Measurements from ENCODE around the gene TMEM178A.

TMEM178A gene

DNA sequence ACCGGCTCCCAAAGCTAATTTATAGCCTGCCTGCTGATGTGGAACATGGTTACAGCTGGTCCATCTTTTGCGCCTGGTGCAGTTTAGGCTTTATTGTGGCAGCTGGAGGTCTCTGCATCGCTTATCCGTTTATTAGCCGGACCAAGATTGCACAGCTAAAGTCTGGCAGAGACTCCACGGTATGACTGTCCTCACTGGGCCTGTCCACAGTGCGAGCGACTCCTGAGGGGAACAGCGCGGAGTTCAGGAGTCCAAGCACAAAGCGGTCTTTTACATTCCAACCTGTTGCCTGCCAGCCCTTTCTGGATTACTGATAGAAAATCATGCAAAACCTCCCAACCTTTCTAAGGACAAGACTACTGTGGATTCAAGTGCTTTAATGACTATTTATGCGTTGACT is 51.4 kb downstream of the TMEM178A start:
- TF ChIP-seq, protein P1, sequence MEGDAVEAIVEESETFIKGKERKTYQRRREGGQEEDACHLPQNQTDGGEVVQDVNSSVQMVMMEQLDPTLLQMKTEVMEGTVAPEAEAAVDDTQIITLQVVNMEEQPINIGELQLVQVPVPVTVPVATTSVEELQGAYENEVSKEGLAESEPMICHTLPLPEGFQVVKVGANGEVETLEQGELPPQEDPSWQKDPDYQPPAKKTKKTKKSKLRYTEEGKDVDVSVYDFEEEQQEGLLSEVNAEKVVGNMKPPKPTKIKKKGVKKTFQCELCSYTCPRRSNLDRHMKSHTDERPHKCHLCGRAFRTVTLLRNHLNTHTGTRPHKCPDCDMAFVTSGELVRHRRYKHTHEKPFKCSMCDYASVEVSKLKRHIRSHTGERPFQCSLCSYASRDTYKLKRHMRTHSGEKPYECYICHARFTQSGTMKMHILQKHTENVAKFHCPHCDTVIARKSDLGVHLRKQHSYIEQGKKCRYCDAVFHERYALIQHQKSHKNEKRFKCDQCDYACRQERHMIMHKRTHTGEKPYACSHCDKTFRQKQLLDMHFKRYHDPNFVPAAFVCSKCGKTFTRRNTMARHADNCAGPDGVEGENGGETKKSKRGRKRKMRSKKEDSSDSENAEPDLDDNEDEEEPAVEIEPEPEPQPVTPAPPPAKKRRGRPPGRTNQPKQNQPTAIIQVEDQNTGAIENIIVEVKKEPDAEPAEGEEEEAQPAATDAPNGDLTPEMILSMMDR (IDR thresholded peaks at IDR 0.05; ENCODE audit: borderline replicate concordance, insufficient read depth, low read depth, low read length): no peak
- no peak overlapping the region for H3K4me3 ChIP-seq (ENCODE audit: low read depth, low read length)

DNA sequence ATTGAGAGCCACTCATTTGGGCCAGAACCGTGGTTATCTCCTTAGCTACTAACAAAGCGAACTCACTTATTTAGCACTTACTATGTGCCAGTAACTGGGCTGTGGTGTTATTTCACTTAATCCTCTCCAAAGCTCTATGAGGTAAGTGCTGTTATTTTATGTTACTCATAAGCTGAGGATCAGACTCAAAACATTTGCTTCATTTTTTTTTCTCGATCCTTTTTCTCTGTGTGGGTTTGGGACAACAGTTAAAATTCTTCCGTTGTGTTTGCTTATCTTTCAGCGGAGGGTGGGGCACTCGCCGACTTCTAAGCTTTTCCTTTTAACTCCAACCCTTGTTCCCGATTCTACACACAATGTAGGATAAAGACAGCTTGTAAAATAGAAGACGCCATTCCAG is 52.8 kb downstream of the TMEM178A start:
- H3K4me3 ChIP-seq (ENCODE audit: low read depth, low read length): no peak overlapping the region
- TF ChIP-seq, protein P1 (IDR thresholded peaks at IDR 0.05; ENCODE audit: borderline replicate concordance, insufficient read depth, low read depth, low read length): no peak

DNA sequence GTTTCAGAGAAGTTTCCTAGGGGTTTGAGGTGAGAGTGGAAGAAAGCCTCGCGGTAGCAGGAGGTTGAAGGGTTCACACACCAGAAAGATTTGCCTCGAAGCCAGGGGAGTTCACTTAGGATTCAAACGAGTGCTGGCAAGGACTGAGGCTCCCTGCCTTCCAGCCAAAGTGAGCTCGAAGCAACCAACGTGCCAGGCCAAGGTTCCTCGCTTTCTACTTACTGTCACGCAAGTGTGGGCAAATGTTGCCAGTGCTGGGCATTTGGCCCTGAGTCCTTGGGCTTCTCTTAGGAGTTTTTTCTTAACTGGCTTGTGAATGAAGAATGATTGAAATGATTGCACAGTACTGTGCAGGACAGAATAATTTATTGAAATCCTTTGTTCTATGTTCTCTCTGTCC is 53.6 kb downstream of the TMEM178A start:
- TF ChIP-seq, protein P1 (IDR thresholded peaks at IDR 0.05; ENCODE audit: borderline replicate concordance, insufficient read depth, low read depth, low read length): no peak
- no peak overlapping the region for H3K4me3 ChIP-seq (ENCODE audit: low read depth, low read length)

DNA sequence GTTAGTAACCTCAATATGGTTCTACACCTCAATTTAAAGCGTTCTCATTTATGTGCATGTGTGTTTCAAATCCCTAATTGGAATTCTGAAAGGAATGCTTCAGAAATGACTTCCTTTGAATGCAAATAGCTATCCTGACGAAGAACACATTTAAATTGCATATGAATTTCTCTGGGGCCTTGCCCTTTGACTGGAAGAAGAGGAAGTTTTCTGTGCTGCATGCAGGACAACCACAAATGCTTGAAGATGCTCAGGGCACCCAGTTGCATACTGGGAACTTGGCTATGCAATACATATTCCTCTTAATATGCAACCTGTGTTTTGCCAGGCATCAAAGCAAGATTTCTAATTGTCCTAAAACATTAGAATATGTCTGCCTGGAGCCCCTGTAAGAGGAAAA is 55.3 kb downstream of the TMEM178A start:
- no peak overlapping the region for H3K4me3 ChIP-seq (ENCODE audit: low read depth, low read length)
- TF ChIP-seq, protein P1 (IDR thresholded peaks at IDR 0.05; ENCODE audit: borderline replicate concordance, insufficient read depth, low read depth, low read length): no peak

DNA sequence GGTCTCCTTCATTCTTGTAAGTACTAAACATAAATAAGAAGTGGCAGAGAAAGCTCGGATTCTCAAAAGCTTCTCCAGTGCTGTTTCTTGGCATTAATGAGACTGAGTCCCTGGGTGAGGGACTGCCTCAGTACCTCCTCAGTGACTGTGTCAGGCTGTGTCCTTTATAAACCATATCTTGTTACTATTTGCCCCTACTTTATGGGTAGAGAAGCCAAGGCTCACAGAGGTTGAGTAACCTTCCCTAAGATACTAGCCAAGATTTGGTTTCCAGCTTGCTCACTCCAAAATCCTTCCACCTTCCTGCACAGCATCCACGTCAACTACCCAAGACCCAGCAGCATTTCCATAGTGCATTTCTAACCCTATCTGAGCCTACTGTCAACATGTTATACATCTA is 57.8 kb downstream of the TMEM178A start:
- no peak overlapping the region for H3K4me3 ChIP-seq (ENCODE audit: low read depth, low read length)
- TF ChIP-seq, protein P1 (IDR thresholded peaks at IDR 0.05; ENCODE audit: borderline replicate concordance, insufficient read depth, low read depth, low read length): no peak

DNA sequence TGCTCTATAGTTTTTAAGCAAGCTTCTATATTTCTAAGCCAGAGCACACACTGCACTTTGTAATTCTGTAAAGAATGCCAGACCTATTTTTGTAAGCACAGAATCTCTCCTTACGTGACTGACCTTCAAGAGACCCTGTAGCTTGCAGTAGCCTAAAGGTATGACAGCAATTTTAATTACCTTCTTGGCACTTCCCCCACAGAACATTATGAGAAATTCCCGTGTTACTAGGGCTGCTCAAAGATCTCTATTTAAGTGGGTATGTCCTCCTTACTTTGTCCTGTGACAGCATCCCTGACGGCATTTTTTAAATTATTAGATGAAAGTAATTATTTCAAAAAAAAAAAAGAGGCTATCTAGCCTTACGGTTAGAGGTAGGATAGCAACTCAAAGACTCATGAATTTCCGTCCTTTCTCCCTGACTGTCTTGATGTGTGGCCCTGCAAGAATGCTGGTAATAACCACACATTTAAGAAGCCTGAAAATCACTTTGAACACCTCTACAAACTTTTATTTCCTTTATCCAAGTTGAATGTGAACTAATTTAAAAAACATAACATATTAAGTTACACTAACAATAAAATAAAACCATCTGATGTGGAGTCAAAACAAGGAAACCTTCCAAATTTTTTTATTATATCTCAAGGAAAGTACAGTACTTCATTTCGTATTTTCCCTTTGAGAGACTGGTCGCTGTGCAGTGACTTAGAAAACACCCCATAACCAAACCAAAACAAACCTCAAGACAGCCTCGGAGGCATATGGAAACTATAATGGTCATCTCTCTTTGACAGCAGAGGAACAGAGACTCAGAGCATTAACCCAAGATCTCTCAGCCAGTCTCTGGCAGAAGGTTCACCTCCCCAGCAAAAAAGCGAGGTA is 58.5 kb downstream of the TMEM178A start:
- no peak overlapping the region for H3K4me3 ChIP-seq (ENCODE audit: low read depth, low read length)
- TF ChIP-seq, protein P1 (IDR thresholded peaks at IDR 0.05; ENCODE audit: borderline replicate concordance, insufficient read depth, low read depth, low read length): no peak

DNA sequence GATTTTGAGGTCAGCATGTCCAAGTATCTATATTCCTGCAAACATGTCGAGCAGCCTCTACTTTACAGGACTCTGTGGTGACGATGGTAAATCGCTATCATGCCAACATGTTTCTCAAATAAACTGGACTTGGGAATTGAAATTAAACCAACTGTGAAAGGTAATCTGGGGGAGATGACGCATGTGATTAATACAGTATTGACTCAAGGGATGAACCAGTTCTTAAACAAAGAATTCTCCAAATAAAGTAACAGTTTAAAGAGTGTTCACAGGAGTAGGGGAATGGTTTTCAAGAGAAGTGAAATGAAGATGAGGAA is 59.1 kb downstream of the TMEM178A start:
- TF ChIP-seq, protein P1 (IDR thresholded peaks at IDR 0.05; ENCODE audit: borderline replicate concordance, insufficient read depth, low read depth, low read length): no peak
- H3K4me3 ChIP-seq (ENCODE audit: low read depth, low read length): no peak overlapping the region
